Endothelial cell of umbilical vein (primary cell): ENCODE data around the gene NCAPH2. TPM values are rescaled to one million over a fixed set of nuclear protein-coding genes. Genes with fewer than 3 reads are reported as not detected.

Experiments used
- BruUV-seq: library from RNA; stranded (reverse); fragments of 400-500 nt; replicated peaks from 2 replicates; lab custom pipeline; 2021; lab: Mats Ljungman, UMichigan
- CTCF ChIA-PET: fragments of 300-600, 350-600 bp; sonication (Branson Sonifier 250); formaldehyde crosslinking; loops from one replicate; lab custom pipeline; 2021; ENCODE audit warnings: antibody characterized with exemption, inconsistent platforms; lab: Charles Lee
- POLR2A ChIA-PET: fragments of 300-600, 350-600 bp; sonication (Branson Sonifier 250); formaldehyde crosslinking; loops from one replicate; lab custom pipeline; 2021; ENCODE audit warnings: antibody characterized with exemption, inconsistent platforms; lab: Charles Lee
- DNase-seq: peaks from one replicate; pipeline ENCODE4 v3.0.0-alpha.2; 2011; ENCODE audit warnings: low read depth, low spot score
- FAIRE-seq: peaks from 2 replicates; lab custom pipeline; 2011; peaks lifted over from hg19 to GRCh38; lab: Jason Lieb, UNC
- H2AFZ ChIP-seq: 2 replicates; pipeline ENCODE4 v1.6.0; 2012; ENCODE audit warnings: low read depth, low read length, control low read depth, inconsistent platforms
- H3K27ac ChIP-seq: 2 replicates; pipeline ENCODE4 v1.5.1; 2011; ENCODE audit warnings: low read depth, mild to moderate bottlenecking, control low read depth, low read length, moderate library complexity; ENCODE audit not compliant: insufficient read depth
- H3K27me3 ChIP-seq, 2 experiments: 2 replicates each; pipeline versions ENCODE4 v1.6.0 to v1.6.1; 2011; ENCODE audit warnings: low read length in 2 of 2, mixed read lengths in 1 of 2; ENCODE audit not compliant: control insufficient read depth in 2 of 2, insufficient read depth in 2 of 2
- H3K36me3 ChIP-seq, 2 experiments: 2 replicates in 1 of 2; 3 replicates in 1 of 2; pipeline ENCODE4 v1.5.1; 2011; ENCODE audit warnings: low read length in 2 of 2, mild to moderate bottlenecking in 1 of 2, moderate library complexity in 1 of 2; ENCODE audit not compliant: control insufficient read depth in 2 of 2, insufficient read depth in 2 of 2; ENCODE audit errors: extremely low read depth in 1 of 2
- H3K4me1 ChIP-seq: 3 replicates; pipeline ENCODE4 v1.5.1; 2011; ENCODE audit warnings: mild to moderate bottlenecking, low read length; ENCODE audit not compliant: control insufficient read depth, insufficient read depth; ENCODE audit errors: extremely low read depth
- H3K4me2 ChIP-seq: 2 replicates; pipeline ENCODE4 v1.6.1; 2011; ENCODE audit warnings: low read length, control low read depth, mixed read lengths; ENCODE audit not compliant: insufficient read depth
- H3K4me3 ChIP-seq, 3 experiments: fragments of 200-600 bp in 1 of 3; sonication (generic), shearing (Covaris generic) in 1 of 3; replicated peaks in 1 of 3; 2 replicates each; pipeline ENCODE4 v1.5.1; 2011 to 2016; ENCODE audit warnings: control low read depth in 3 of 3, low read length in 3 of 3, mild to moderate bottlenecking in 2 of 3, inconsistent platforms in 1 of 3, low read depth in 1 of 3, moderate library complexity in 1 of 3; ENCODE audit not compliant: insufficient read depth in 1 of 3
- H3K79me2 ChIP-seq: 2 replicates; pipeline ENCODE4 v1.6.0; 2012; ENCODE audit warnings: low read length, inconsistent platforms; ENCODE audit not compliant: control insufficient read depth, insufficient read depth
- H3K9ac ChIP-seq: replicated peaks from 2 replicates; pipeline ENCODE3; 2011; ENCODE audit warnings: low read length, control low read depth; ENCODE audit not compliant: insufficient read depth; ENCODE audit errors: extremely low read depth
- H3K9me1 ChIP-seq: replicated peaks from 3 replicates; pipeline ENCODE4 v1.6.0; 2011; ENCODE audit warnings: mild to moderate bottlenecking, low read length; ENCODE audit not compliant: control insufficient read depth, insufficient read depth; ENCODE audit errors: extremely low read depth
- H3K9me3 ChIP-seq: replicated peaks from 2 replicates; pipeline ENCODE4 v1.5.1; 2012; ENCODE audit warnings: low read length, inconsistent platforms; ENCODE audit not compliant: control insufficient read depth, insufficient read depth
- H4K20me1 ChIP-seq: replicated peaks from 2 replicates; pipeline ENCODE3; 2011; ENCODE audit warnings: mild to moderate bottlenecking, low read length; ENCODE audit not compliant: control insufficient read depth, insufficient read depth; ENCODE audit errors: extremely low read depth
- CTCF ChIP-seq, 2 donors: IDR thresholded peaks; 1 replicate in 1 of 2; 2 replicates in 1 of 2; pipeline ENCODE4 v1.5.1; 2011; ENCODE audit warnings: low read length in 2 of 2, mild to moderate bottlenecking in 2 of 2, moderate library complexity in 2 of 2, control low read depth in 1 of 2, inconsistent platforms in 1 of 2, low read depth in 1 of 2; ENCODE audit not compliant: insufficient read depth in 1 of 2; ENCODE audit errors: extremely low read depth in 1 of 2
- GATA2 ChIP-seq: IDR thresholded peaks from 2 replicates; pipeline ENCODE4 v1.7.0; 2011; ENCODE audit warnings: low read depth, mild to moderate bottlenecking, moderate library complexity, mixed read lengths, low read length; ENCODE audit not compliant: insufficient read length, insufficient read depth
- JUN ChIP-seq: IDR thresholded peaks from 2 replicates; pipeline ENCODE4 v1.6.1; 2011; ENCODE audit warnings: borderline replicate concordance, low read depth; ENCODE audit not compliant: insufficient read length, insufficient read depth
- MYC ChIP-seq: IDR thresholded peaks from one replicate; pipeline ENCODE4 v1.6.1; 2011; ENCODE audit warnings: mild to moderate bottlenecking, low read depth, low read length
- POLR2AphosphoS5 ChIP-seq: IDR thresholded peaks from 2 replicates; pipeline ENCODE4 v1.6.1; 2012; ENCODE audit warnings: low read depth, mild to moderate bottlenecking, control low read depth, low read length, moderate library complexity; ENCODE audit not compliant: insufficient read depth
- dilution Hi-C: fragments of 300-500 bp; cut with MboI; formaldehyde crosslinking; loops from one replicate; pipeline ENCODE4 v1.15.0; 2019; ENCODE audit warnings: low sequenced_read_pairs; ENCODE audit not compliant: extremely low pct_ligation_motif_present
- intact Hi-C: fragments of 100-400 bp; cut with micrococcal nuclease; formaldehyde crosslinking; loops from one replicate; pipeline ENCODE4 v1.10.0; 2022
- polyA plus RNA-seq, 4 experiments: library from polyadenylated mRNA; depleted of rRNA in 3 of 4; stranded (reverse) in 3 of 4; unstranded in 1 of 4; fragments of >200 nt; gene quantifications; 2 replicates each; pipeline versions ENCODE4 v1.2.1 to v1.2.3, GENCODE V29; 2011 to 2012; ENCODE audit warnings: missing spikeins in 1 of 4
- total RNA-seq: library from RNA; stranded (reverse); gene quantifications from 2 replicates; pipeline ENCODE4 v1.2.3, GENCODE V29; 2021

The NCAPH2 gene
- total and polyA plus RNA-seq, 2 donors (not counting 3 experiments of a cell fraction or from before 2014, with no cell fraction given) = 42.4 to 43.2 TPM

GRCh38 chr22:50476868-50477267 lies 31.2 kb upstream of the NCAPH2 start:
- peaks cover 3% of the 10 kb centered on the region for H4K20me1 ChIP-seq
- no peak for TF ChIP-seq POLR2AphosphoS5
- no peak for TF ChIP-seq CTCF (IDR thresholded peaks at IDR 0.05; ENCODE audit: extremely low read depth in 1 of 2, insufficient read depth in 1 of 2, low read depth in 1 of 2, low read length in 2 of 2)
- TF ChIP-seq JUN = no peak
- H3K36me3 ChIP-seq = no peaks in the 10 kb centered on the region
- no peak overlapping the region for H3K4me3 ChIP-seq
- no peak overlapping the region for H3K4me2 ChIP-seq
- H3K79me2 ChIP-seq = peaks cover 24% of the 10 kb centered on the region
- H2AFZ ChIP-seq = no peak overlapping the region
- ChIA-PET CTCF (no interaction called here), POLR2A (no interaction called here)
- H3K9me1 ChIP-seq = no peaks in the 10 kb centered on the region
- no peaks in the 10 kb centered on the region for H3K9me3 ChIP-seq
- BruUV-seq = no TSS peak
- dilution Hi-C loops (no loop called here), intact Hi-C loops (no loop called here)
- peaks cover 10 to 18% of the 10 kb centered on the region in 2 experiments for H3K27me3 ChIP-seq
- H3K9ac ChIP-seq = no peak overlapping the region
- H3K27ac ChIP-seq = no peak overlapping the region
- H3K4me1 ChIP-seq = peaks cover 9% of the 10 kb centered on the region
- FAIRE-seq = no peak
- no peak for DNase-seq

GRCh38 chr22:50477923-50478322 lies 30.1 kb upstream of the NCAPH2 start:
- H3K27ac ChIP-seq = no peak overlapping the region
- H3K4me2 ChIP-seq = no peak overlapping the region
- H2AFZ ChIP-seq = no peak overlapping the region
- no peak for DNase-seq
- H4K20me1 ChIP-seq = no peaks in the 10 kb centered on the region
- intact Hi-C loops = no loop called here
- peaks cover 10 to 22% of the 10 kb centered on the region in 2 experiments for H3K27me3 ChIP-seq
- POLR2A ChIA-PET = no interaction called here
- peaks cover 13% of the 10 kb centered on the region for H3K79me2 ChIP-seq
- H3K4me3 ChIP-seq = no peak overlapping the region
- TF ChIP-seq GATA2 (no peak), MYC (no peak), POLR2AphosphoS5 (no peak)
- CTCF ChIA-PET = interaction anchor here (1.0 kb wide), 1 partner anchor 30 kb away, joined by 3 read pairs; the partner anchor contains the start of gene LMF2
- peaks cover 9% of the 10 kb centered on the region for H3K4me1 ChIP-seq
- FAIRE-seq = no peak
- H3K9ac ChIP-seq = no peak overlapping the region
- BruUV-seq = no TSS peak
- H3K9me3 ChIP-seq = no peaks in the 10 kb centered on the region
- dilution Hi-C loops = no loop called here
- no peaks in the 10 kb centered on the region for H3K9me1 ChIP-seq
- H3K36me3 ChIP-seq = no peaks in the 10 kb centered on the region
